Loucy (cell line): Measurements from ENCODE around the gene VWA5B2.

ENCODE experiments used
- H2AFZ ChIP-seq: fragments of 200-600 bp; sonication (generic); 2 replicates; pipeline ENCODE4 v1.6.0; 2016; ENCODE audit warnings: antibody characterized with exemption, mild to moderate bottlenecking, low read length, moderate library complexity
- H3F3A ChIP-seq: fragments of 200-600 bp; 2 replicates; pipeline ENCODE4 v1.6.0; 2016; ENCODE audit warnings: antibody characterized with exemption, low read depth, mild to moderate bottlenecking
- H3K27me3 ChIP-seq: fragments of 200-600 bp; sonication (generic); 2 replicates; pipeline ENCODE4 v1.6.1; 2014; ENCODE audit warnings: low read length, mild to moderate bottlenecking; ENCODE audit not compliant: insufficient read depth, poor library complexity, severe bottlenecking
- H3K36me3 ChIP-seq: fragments of 200-600 bp; sonication (generic); 2 replicates; pipeline ENCODE4 v1.6.1; 2016; ENCODE audit warnings: low read length; ENCODE audit not compliant: insufficient read depth
- H3K4me1 ChIP-seq: fragments of 200-600 bp; sonication (generic); 2 replicates; pipeline ENCODE4 v1.5.1; 2014; ENCODE audit warnings: low read length, mild to moderate bottlenecking; ENCODE audit not compliant: insufficient read depth, poor library complexity, severe bottlenecking
- H3K4me2 ChIP-seq: fragments of 200-600 bp; sonication (generic); 2 replicates; pipeline ENCODE4 v1.6.0; 2014; ENCODE audit warnings: antibody characterized with exemption, low read length, low read depth, mild to moderate bottlenecking; ENCODE audit not compliant: poor library complexity, severe bottlenecking
- H3K4me3 ChIP-seq: fragments of 200-600 bp; sonication (generic); 2 replicates; pipeline ENCODE4 v1.5.1; 2014; ENCODE audit warnings: low read length, mild to moderate bottlenecking, mixed read lengths; ENCODE audit not compliant: poor library complexity, severe bottlenecking
- H3K79me2 ChIP-seq: fragments of 200-600 bp; sonication (generic); 2 replicates; pipeline ENCODE4 v1.6.1; 2014; ENCODE audit warnings: low read length; ENCODE audit not compliant: insufficient read depth
- H3K9ac ChIP-seq: fragments of 200-600 bp; sonication (generic); 2 replicates; pipeline ENCODE4 v1.6.0; 2014; ENCODE audit warnings: mild to moderate bottlenecking, low read depth, low read length, moderate library complexity; ENCODE audit not compliant: poor library complexity, severe bottlenecking
- H3K9me2 ChIP-seq: fragments of 200-600 bp; sonication (generic); replicated peaks from 2 replicates; pipeline ENCODE4 v1.6.1; 2016; ENCODE audit warnings: low read depth, low read length, mixed read lengths
- H3K9me3 ChIP-seq: fragments of 200-600 bp; sonication (generic); 2 replicates; pipeline ENCODE4 v1.6.1; 2014; ENCODE audit warnings: mild to moderate bottlenecking, antibody characterized with exemption, low read length, low read depth; ENCODE audit not compliant: insufficient read depth
- H4K20me1 ChIP-seq: fragments of 200-600 bp; sonication (generic); 2 replicates; pipeline ENCODE4 v1.6.0; 2014; ENCODE audit warnings: antibody characterized with exemption, low read length, mild to moderate bottlenecking; ENCODE audit not compliant: insufficient read depth, poor library complexity, severe bottlenecking
- CTCF ChIP-seq: fragments of 200-600 bp; sonication (generic); conservative IDR thresholded peaks from 2 replicates; pipeline ENCODE4 v1.5.1; 2014; ENCODE audit warnings: mild to moderate bottlenecking, antibody characterized with exemption, low read length
- EZH2phosphoT487 ChIP-seq: fragments of 200-600 bp; IDR thresholded peaks from 2 replicates; pipeline ENCODE4 v1.6.1; 2018; ENCODE audit warnings: antibody characterized with exemption, mild to moderate bottlenecking, moderate library complexity, borderline replicate concordance

Gene VWA5B2

DNA sequence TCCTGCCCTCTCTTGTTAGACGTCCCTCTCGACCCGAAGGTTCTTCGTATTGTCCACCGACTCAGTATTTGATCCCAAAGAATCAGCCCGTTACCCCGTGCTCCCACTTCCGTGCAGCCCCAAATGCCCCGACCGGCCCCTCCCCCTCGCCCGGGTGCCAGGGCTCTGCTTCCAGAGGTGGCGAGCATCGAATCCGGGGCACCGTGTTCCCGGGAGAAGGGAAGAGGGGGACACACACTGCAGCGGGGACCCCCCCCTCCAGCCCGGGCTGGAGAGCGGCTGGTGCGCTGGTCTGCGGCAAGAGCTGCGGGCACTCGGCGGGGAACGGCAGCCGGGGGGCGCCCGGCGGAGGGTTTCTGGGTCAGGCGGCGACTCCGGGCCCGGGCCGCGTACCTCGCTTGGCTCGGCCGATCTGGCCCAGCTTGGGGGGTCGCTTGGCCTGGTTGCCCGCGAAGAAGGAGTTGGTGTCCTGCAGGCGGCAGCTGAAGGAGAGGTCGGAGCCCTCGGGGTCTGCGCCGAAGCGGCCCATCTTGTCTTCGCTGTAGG lies 31.4 kb downstream of the VWA5B2 start:
- Histone ChIP-seq H3K79me2 (no peaks in the 10 kb centered on the region), H3K9me2 (no peaks in the 10 kb centered on the region), H3K9me3 (no peaks in the 10 kb centered on the region), H3F3A (no peaks in the 10 kb centered on the region; the same call in 1 of the 2 replicates), H3K27me3 (no peaks in the 10 kb centered on the region), H4K20me1 (no peaks in the 10 kb centered on the region), H3K4me2 (peak overlapping the region; percentile 57), H3K36me3 (no peaks in the 10 kb centered on the region), H2AFZ (peak overlapping the region; percentile 83), H3K4me3 (peak overlapping the region; percentile 75), H3K9ac (peak overlapping the region; percentile 70), H3K4me1 (peaks cover 8% of the 10 kb centered on the region)
- TF ChIP-seq EZH2phosphoT487 = no peak
- TF ChIP-seq CTCF = no peak

GRCh38 chr3:184261270-184261853 lies 32.0 kb downstream of the VWA5B2 start, which contains the start of gene CAMK2N2:
CAMK2N2 (minus strand) TSS chr3:184261553; CDS start chr3:184261285, 268 bp downstream.
- no peaks in the 10 kb centered on the region for H3K79me2 ChIP-seq

More at GRCh38 chr3:184261270-184261853, 32.0 kb downstream of the VWA5B2 start, which contains the start of gene CAMK2N2:
- TF ChIP-seq CTCF (no peak), EZH2phosphoT487 (no peak)
- Histone ChIP-seq H3K4me2 (peak within 1 kb of the TSS; percentile 95), H3K9me3 (no peaks in the 10 kb centered on the region), H3K36me3 (no peaks in the 10 kb centered on the region), H3K9me2 (no peaks in the 10 kb centered on the region), H3K4me3 (peak within 1 kb of the TSS; percentile 91), H3F3A (no peaks in the 10 kb centered on the region; the same call in 1 of the 2 replicates), H3K9ac (peak within 1 kb of the TSS; percentile 84), H3K27me3 (no peaks in the 10 kb centered on the region), H2AFZ (peak within 1 kb of the TSS; percentile 100), H3K4me1 (peaks cover 8% of the 10 kb centered on the region), H4K20me1 (no peaks in the 10 kb centered on the region)
